HepG2 (cell line): ENCODE measurements around the gene TSPAN13.

ENCODE experiments used
- ARNT2 ChIP-seq: sonication (generic); formaldehyde crosslinking; IDR thresholded peaks from 2 replicates; pipeline ENCODE4 v1.8.0; 2022; ENCODE audit warnings: mild to moderate bottlenecking, low read depth, missing genetic modification reagents, moderate library complexity
- ZC3H4 ChIP-seq: sonication (generic); formaldehyde crosslinking; IDR thresholded peaks from 2 replicates; pipeline ENCODE4 v1.4.0; 2020; ENCODE audit warnings: missing genetic modification reagents, borderline replicate concordance
- TF ChIP-seq, protein P1 (sequence below): sonication (generic); formaldehyde crosslinking; IDR thresholded peaks from 2 replicates; pipeline ENCODE4 v1.5.0; 2020; ENCODE audit warnings: mild to moderate bottlenecking, missing genetic modification reagents, moderate library complexity
- TF ChIP-seq, protein P2 (sequence below): sonication (generic); formaldehyde crosslinking; IDR thresholded peaks from 2 replicates; pipeline ENCODE4 v1.4.0; 2020; ENCODE audit warnings: missing genetic modification reagents

DNA sequence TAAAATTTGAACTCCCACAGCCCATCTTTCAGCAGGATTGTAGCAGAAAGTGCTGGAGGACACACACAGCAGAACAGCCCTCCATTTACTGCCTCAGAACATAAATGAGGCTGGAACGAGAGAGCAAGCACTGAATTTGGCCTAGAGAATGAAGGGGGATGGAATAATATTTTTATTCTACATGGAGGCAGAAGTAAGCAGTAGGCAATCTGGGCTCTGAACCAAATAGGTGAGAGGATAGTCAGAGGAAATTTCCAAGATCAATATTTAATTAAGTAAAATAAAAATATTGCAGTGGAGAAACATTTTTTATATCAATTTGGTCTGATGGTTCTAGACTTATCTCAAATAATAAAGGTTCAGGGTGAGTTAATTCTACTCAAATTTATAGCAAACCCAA, 29.2 kb upstream of the TSPAN13 start:
- TF ChIP-seq ZC3H4 (CRISPR knock-in tag) (no peak), ARNT2 (no peak)
- TF ChIP-seq, protein P1, sequence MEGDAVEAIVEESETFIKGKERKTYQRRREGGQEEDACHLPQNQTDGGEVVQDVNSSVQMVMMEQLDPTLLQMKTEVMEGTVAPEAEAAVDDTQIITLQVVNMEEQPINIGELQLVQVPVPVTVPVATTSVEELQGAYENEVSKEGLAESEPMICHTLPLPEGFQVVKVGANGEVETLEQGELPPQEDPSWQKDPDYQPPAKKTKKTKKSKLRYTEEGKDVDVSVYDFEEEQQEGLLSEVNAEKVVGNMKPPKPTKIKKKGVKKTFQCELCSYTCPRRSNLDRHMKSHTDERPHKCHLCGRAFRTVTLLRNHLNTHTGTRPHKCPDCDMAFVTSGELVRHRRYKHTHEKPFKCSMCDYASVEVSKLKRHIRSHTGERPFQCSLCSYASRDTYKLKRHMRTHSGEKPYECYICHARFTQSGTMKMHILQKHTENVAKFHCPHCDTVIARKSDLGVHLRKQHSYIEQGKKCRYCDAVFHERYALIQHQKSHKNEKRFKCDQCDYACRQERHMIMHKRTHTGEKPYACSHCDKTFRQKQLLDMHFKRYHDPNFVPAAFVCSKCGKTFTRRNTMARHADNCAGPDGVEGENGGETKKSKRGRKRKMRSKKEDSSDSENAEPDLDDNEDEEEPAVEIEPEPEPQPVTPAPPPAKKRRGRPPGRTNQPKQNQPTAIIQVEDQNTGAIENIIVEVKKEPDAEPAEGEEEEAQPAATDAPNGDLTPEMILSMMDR (CRISPR knock-in tag) = no peak
- TF ChIP-seq, protein P2, sequence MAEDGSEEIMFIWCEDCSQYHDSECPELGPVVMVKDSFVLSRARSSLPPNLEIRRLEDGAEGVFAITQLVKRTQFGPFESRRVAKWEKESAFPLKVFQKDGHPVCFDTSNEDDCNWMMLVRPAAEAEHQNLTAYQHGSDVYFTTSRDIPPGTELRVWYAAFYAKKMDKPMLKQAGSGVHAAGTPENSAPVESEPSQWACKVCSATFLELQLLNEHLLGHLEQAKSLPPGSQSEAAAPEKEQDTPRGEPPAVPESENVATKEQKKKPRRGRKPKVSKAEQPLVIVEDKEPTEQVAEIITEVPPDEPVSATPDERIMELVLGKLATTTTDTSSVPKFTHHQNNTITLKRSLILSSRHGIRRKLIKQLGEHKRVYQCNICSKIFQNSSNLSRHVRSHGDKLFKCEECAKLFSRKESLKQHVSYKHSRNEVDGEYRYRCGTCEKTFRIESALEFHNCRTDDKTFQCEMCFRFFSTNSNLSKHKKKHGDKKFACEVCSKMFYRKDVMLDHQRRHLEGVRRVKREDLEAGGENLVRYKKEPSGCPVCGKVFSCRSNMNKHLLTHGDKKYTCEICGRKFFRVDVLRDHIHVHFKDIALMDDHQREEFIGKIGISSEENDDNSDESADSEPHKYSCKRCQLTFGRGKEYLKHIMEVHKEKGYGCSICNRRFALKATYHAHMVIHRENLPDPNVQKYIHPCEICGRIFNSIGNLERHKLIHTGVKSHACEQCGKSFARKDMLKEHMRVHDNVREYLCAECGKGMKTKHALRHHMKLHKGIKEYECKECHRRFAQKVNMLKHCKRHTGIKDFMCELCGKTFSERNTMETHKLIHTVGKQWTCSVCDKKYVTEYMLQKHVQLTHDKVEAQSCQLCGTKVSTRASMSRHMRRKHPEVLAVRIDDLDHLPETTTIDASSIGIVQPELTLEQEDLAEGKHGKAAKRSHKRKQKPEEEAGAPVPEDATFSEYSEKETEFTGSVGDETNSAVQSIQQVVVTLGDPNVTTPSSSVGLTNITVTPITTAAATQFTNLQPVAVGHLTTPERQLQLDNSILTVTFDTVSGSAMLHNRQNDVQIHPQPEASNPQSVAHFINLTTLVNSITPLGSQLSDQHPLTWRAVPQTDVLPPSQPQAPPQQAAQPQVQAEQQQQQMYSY (CRISPR knock-in tag) = no peak
